ACHN (cell line): Measurements from ENCODE around the gene EEF1G.
"Not testable (repeated sequence)": the region's sequence is repeated elsewhere in the genome, so short reads cannot be mapped to it uniquely, and the experiment has no call there.

Experiments used
- DNase-seq: peaks from one replicate; pipeline ENCODE4 v3.0.0-alpha.2; 2015
- in situ Hi-C: cut with HindIII; loops from 2 replicates; pipeline ENCODE4 v1.10.0; 2017; ENCODE audit warnings: low sequenced_read_pairs, low pct_ligation_motif_present, low pct_unique_long_range_greater_than_20kb

EEF1G gene, protein sequence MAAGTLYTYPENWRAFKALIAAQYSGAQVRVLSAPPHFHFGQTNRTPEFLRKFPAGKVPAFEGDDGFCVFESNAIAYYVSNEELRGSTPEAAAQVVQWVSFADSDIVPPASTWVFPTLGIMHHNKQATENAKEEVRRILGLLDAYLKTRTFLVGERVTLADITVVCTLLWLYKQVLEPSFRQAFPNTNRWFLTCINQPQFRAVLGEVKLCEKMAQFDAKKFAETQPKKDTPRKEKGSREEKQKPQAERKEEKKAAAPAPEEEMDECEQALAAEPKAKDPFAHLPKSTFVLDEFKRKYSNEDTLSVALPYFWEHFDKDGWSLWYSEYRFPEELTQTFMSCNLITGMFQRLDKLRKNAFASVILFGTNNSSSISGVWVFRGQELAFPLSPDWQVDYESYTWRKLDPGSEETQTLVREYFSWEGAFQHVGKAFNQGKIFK

DNA sequence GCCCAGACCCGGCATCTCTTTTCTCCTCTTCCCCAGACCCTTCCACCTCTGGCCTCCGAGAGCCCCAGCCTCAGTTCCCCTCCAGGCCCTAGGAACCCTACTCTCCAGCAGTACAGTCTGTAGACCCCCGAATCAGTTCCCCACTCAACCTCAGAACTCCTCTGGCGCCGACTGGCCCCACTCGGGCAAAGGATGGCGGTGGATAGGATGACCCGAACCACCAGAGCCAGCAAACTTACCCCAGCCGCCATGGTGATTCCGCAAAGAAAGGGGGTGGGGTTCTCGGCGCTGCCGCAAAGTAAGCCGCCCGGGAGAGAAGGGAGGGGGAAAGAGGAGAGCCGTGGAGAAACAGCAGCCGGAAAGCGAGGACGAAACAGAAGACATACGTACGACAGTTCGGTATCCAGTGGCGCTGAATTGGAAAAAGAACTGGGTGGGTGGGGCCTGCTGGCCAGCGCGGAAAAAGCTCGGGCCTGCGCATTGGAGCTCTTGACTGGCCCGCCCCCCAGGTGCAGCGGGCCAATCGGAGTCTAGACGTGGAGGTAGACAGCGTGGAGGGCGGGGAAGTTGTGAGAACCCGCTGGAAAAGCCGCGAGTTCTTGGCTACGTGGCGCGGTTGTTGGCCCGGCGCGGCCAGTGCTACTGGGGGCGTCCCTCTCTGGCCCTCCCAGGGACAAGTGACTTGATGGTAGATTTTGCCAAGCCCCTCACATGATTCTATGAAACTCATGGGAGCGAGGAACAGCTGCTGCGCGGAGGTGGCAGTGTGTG is at the start of gene EEF1G:
TSS of gene EEF1G (minus strand) at position 300 of the 771 bp plus-strand sequence. CDS start at position 251, 49 bp downstream.
- peak; percentile 99 for DNase-seq
- in situ Hi-C loops, result no loop called here

DNA sequence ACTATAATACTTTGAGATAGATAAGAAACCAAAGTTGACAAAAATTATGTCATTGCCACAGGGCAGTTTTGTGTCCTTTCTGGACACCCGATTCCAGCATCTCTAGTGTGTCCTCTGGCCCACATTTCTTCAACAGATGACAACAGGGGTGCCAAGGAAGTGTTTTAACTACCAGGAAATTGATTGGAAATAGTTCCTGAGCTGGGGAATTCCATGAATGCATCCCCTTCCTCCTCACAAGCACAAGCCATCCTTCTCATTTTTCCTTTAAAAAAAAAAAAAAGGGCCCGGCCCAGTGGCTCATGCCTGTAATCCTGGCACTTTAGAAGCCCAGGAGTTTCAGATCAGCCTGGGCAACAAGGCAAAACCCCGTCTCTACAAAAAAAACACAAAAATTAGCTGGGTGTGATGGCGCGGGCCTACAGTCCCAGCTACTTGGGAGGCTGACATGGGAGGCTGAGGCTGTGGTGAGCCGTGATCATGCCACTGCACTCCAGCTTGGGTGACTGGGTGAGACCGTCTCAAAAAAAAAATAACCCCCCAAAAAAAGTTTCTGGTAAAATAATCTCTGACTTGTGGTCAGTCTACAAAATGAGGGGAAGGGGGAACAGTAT is 48.9 kb upstream of the EEF1G start:
- no peak for DNase-seq
- in situ Hi-C loops, result no loop called here

DNA sequence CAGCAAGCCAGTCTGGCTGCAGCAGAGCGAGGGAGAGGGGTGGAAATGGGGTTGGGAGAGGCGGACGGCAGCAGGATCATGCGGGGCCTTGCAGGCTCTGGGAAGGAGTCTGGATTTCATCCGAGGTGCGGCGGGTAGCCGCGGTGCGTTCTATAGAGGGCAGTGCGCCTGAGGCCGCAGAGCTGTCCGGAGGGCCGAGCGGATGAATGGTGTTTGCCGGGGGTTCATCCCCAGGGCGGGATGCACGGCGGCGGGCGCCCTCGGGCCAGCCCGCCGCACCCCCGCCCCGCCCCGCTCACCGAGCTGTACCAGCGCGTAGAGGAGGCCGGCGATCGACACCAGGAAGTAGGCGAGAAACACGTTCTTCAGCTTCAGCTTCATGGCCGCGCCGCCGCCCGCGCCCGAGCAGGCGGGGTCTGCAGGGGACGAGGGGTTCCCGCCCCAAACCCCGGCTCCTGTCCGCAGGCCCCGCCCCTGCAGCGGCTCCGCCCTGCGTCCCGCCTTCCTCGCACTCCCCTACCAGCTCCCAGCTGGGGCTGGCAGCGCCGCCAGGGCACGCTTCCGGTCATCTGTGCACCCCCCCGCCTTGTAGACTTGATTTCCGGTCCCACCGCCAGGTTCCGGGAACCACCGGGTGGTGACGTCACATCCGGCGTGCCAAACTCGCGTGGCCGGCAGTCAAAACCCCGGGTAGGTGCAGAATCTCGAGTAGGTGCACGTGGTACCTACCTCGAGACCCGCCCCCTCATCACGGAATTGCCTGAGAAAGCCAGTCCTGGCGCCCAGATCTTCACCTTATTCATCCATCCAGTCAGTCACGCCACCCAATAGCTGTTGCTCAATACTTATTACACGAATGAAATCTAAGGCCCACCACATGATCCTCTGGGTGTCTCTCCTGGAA is 48.1 kb upstream of the EEF1G start, which contains the start of gene B3GAT3:
TSS of gene B3GAT3 (minus strand) at position 420 of the 904 bp plus-strand sequence. CDS start at position 381, 39 bp downstream.
- in situ Hi-C loops, result no loop called here
- DNase-seq, result peak; percentile 97

DNA sequence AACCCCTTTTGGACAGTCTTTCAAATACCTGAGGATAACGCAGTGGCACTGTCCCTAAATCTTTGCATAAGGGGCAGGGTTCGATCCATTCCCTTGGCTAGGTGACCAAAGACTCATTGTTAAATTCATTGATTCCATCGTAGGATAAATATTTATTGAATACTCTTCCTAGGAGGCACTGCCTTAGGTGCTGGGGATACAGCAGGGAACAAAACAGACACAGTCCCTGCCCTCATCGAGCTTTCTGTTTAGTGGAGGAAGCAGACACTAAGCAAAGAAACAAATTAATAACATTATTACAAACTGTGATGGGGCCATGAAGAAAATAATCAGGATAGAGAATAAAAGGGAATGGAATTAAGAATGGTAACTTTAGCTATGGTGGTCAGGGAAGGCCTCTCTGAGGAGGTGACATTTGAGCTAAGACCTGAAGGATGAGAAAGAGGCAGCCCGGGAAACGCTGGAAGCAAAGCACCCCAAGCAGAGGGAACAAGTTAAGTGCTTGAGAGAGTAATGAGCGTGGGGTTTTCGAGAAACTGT is 47.4 kb upstream of the EEF1G start:
- no peak for DNase-seq
- in situ Hi-C loops, result no loop called here

GRCh38 chr11:62616957-62617356 is 43.3 kb upstream of the EEF1G start:
- in situ Hi-C loops, DNase-seq: not testable (repeated sequence)

GRCh38 chr11:62615521-62615920 is 41.8 kb upstream of the EEF1G start:
- in situ Hi-C loops, result no loop called here
- DNase-seq, result no peak

DNA sequence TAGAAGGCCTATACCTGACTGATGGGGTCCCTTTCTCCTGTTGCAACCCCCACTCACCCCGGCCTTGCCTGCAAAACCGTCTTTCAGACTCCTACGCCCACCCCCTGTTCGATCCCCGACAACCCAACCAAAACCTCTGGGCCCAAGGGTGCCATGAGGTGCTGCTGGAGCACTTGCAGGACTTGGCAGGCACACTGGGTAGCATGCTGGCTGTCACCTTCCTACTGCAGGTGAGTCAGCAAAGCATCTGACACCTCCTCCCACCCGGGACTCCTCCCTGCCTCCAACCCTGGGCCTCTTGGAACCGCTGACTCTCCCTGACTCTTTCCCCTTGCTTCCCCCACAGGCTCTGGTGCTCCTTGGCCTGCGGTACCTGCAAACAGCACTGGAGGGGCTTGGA is 40.6 kb upstream of the EEF1G start:
- no peak for DNase-seq
- in situ Hi-C loops, result no loop called here

DNA sequence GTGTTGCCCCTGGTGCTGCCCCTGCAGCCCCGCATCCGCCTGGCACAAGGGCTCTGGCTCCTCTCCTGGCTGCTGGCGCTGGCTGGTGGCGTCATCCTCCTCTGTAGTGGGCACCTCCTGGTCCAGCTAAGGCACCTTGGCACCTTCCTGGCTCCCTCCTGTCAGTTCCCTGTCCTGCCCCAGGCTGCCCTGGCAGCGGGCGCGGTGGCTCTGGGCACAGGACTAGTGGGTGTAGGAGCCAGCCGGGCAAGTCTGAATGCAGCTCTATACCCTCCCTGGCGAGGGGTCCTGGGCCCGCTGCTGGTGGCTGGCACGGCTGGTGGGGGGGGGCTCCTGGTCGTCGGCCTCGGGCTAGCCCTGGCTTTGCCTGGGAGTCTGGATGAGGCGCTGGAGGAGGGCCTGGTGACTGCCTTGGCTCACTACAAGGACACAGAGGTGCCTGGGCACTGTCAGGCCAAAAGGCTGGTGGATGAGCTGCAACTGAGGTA is 39.6 kb upstream of the EEF1G start:
- in situ Hi-C loops, result no loop called here
- no peak for DNase-seq

GRCh38 chr11:62612366-62613290 is 38.9 kb upstream of the EEF1G start, which contains the start of the genes EML3 and ROM1:
EML3 (minus strand) TSS chr11:62612775; CDS start chr11:62612457, 318 bp downstream.
ROM1 (plus strand) TSS chr11:62613257; CDS start chr11:62613282, 25 bp downstream.
- peak; percentile 80 for DNase-seq
- in situ Hi-C loops, result no loop called here

GRCh38 chr11:62611705-62612365 is 38.1 kb upstream of the EEF1G start:
- in situ Hi-C loops, result no loop called here
- DNase-seq, result peak; percentile 51

DNA sequence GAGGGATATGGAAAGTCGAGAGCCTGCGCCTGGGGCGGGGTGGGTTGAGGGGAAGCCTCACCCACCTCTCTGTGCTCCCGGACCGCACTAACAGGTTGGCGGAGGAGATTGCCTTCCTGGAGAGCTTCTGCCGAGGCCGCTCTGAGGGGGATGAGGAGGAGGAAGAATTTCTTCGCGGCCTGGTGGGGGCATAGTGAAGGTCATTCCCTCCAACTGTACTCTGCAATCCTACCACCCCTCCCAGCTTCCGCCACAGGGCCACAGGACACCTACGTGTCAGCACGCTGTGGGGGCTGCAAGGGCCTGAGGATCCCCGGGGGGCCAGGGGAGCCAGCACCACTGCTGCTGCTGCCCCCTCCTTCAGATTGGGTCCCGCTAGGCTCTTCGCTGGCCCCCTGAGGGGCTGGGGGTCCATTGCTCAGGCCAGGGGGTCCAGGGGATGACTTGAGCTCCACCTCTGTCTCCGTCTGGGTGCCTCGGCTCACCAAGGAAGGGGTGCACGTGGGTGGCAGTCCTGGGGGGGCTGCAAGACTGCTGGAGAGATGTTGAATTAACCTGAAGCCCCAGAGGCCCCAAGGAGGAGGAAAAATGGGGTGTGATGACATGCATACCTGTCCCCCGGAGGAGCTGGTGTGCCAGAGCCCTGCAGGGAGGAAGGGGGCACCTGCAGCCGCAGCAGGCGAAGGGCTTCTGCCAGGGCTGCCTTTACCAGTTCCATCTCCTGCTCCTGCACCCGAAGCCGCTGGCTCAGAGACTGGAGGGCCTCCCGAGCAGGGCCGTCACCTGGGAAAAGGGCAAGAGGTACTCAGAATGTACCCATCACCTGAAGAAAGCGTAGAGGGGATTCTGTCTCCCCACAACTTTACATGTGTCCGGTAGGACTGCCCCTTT is 37.4 kb upstream of the EEF1G start:
- DNase-seq, result no peak
- in situ Hi-C loops, result no loop called here

DNA sequence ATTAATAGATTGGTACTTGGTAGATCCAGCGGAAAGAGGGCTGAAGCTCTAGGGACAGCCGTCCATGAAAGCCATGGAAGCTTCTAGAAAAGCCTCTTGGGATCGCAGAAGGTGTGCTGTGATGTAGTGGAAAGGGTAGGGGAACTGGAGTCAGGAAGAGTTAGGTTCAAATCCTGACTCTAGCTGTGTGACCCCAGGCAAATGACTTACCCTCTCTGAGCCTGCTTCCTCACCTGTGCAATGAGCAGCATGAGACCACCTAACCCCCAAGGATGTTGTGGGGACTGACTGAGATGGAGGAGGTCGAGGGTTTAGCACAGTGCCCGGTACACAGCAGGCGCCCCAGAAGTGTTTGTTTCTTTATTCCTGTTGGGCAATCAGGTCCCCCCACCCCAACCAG is 36.7 kb upstream of the EEF1G start:
- no peak for DNase-seq
- in situ Hi-C loops, result no loop called here

DNA sequence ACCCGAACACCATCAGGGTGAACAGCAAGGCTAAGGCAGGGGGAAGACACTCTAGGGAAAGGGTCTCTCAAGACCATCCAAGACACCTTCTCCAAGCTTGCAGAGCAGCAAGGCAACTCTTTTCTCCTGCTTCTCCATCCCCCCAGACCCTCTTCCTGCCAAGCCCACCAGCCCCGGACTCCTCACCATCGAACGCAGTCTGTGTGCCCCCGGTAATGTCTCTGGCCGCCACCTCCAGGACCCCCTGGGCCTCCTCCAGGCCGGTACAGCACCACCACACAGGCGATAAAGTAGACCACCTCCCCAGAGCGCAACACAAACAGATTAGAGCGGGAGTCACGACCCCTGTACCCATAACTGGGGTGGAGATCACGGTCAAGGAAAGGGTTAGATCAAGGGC is 35.1 kb upstream of the EEF1G start:
- in situ Hi-C loops, result no loop called here
- DNase-seq, result no peak

- DNase-seq, result no peak
- in situ Hi-C loops, result no loop called here
Measured at GRCh38 chr11:62607714-62608113, 34.0 kb upstream of the EEF1G start.

- in situ Hi-C loops, result no loop called here
- DNase-seq, result no peak
Measured at GRCh38 chr11:62605902-62606301, 32.2 kb upstream of the EEF1G start.
